Right renal cortex interstitium (tissue), 3 donors: Measurements from ENCODE around the gene BRPF1. TPM values are rescaled to one million over a fixed set of nuclear protein-coding genes. Genes with fewer than 3 reads are reported as not detected.
A peak's percentile ranks its signal among the peaks of the same experiment; 100 is the strongest.

Experiments used
- DNase-seq, 3 donors: peaks; one replicate each; pipeline ENCODE4 v3.0.0-alpha.2; 2013; ENCODE audit warnings: low read depth in 3 of 3, low spot score in 2 of 3
- polyA plus RNA-seq, 3 donors: library from polyadenylated mRNA; unstranded; fragments of 120-200 nt; gene quantifications; one replicate each; pipeline ENCODE4 v1.2.1, GENCODE V29; 2013; ENCODE audit not compliant: insufficient read length in 3 of 3

BRPF1 gene
- polyA plus RNA-seq, 3 donors = 18.2 to 20.7 (median 19.1) TPM

DNA sequence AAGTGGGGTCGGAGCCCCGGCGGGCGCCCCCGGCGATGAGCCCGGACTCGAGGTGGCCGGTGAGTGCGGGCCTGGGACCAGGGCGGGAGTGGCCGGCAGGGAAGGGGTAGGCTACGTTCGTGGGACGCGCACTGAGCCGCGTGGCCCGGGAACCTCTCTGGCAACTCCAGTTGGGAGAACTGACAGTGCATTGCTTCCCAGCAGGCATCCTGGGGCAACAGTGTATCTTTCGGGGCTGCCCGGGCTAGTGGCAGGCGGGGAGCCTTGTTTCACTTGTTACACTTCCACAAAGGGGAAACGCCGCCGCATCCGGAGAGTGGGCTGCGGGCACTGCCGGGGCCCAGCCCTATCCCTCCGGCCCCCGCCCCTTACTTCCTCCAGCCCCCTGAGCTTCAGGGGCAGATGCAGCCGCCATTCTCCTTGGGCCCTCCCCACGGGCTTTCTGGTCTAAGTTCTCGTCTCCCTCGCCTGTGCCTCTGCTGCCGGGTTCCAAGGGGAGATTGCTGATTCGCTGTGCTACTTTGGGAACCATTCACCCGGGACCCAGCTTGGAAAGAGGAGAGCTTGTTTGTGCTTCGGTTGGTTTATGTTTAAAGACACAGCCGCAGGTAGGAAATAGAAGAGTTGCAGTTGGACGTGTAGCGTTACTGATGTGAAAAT is 675 bp downstream of the BRPF1 start:
- no peak for DNase-seq

GRCh38 chr3:9732740-9733115 is 1.2 kb downstream of the BRPF1 start:
- DNase-seq = no peak

- DNase-seq = no peak
Observed at GRCh38 chr3:9736831-9737230, 5.3 kb downstream of the BRPF1 start.

DNA sequence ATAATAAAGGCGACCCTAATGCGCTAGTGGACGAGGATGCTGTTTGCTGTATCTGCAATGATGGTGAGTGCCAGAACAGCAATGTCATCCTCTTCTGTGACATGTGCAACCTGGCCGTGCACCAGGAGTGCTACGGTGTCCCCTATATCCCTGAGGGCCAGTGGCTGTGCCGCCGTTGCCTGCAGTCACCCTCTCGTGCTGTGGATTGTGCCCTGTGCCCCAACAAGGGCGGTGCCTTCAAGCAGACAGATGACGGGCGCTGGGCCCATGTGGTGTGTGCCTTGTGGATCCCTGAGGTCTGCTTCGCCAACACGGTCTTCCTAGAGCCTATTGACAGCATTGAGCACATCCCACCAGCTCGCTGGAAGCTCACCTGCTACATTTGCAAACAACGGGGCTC is 7.6 kb downstream of the BRPF1 start:
- DNase-seq = no peak

DNA sequence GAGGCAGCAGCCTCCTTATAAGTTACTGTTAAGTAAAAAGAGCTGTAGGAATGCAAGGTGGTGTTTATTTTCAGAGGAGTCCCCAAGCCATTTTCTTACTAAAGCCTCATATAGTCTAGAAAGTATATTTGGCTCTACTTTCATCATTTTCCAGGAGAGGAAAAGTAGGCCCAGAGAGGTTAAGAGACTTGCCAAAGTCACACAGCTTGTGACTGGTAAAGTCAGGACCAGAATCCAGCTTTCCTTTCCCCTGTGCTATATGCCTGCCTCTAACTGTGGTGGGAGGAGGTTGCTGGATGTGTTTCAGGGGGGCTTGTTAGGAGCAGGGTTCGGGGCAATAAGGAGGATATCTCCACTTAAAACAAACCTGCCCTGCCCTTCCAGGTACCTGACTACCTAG is 11.0 kb downstream of the BRPF1 start:
- DNase-seq = no peak

DNA sequence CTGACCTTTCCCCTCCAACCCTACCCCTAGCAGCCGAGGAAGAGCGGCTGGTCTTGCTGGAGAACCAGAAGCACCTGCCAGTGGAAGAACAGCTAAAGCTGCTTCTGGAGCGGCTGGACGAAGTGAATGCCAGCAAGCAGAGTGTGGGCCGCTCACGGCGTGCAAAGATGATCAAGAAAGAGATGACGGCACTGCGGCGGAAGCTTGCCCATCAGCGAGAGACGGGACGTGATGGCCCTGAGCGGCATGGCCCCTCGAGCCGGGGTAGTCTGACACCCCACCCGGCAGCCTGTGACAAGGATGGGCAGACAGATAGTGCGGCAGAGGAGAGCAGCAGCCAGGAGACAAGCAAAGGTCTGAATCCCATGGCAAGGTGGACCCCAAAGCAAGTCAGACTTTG is 12.0 kb downstream of the BRPF1 start:
- no peak for DNase-seq

DNA sequence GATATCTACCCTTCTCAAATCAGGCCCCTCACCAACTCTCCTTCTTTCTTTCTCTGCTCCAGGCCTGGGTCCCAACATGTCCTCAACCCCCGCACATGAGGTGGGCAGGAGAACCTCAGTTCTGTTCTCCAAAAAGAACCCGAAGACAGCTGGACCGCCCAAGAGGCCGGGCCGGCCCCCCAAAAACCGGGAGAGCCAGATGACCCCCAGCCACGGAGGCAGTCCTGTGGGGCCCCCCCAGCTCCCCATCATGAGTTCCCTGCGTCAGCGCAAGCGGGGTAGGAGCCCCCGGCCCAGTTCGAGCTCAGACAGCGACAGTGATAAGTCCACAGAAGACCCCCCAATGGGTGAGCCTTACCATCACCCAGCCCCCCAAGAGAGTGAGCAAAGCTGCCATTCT is 12.6 kb downstream of the BRPF1 start:
- no peak for DNase-seq

DNA sequence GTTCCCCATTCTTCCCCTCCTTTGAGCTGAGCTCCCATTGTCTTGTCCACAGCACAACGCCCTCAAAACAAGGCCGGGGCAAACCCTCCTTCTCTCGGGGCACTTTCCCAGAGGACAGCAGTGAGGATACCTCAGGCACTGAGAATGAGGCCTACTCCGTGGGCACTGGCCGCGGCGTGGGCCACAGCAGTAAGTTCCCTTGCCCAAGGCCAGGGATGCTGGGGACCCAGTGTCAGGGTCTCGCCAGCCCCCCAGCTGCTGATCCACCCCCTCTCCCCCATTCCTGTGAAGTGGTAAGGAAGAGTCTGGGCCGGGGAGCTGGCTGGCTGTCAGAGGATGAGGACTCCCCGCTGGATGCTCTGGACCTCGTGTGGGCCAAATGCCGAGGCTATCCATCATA is 14.0 kb downstream of the BRPF1 start:
- DNase-seq = no peak

DNA sequence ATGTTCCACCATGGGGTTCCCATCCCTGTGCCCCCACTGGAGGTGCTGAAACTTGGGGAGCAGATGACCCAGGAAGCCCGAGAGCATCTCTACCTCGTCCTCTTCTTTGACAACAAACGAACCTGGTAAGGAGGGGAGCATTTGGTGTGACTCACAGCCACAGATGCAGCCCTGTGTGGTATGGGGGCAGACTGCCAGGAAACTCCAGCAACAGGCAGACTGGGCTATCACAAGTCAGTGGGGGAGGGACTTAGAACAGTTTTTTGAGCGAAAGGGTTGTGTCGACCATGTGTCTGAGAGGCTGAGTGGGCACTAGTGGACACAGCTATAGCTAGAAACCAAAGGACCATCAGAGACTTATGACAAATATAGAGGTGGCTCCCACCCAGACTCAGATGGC is 14.8 kb downstream of the BRPF1 start:
- no peak for DNase-seq

DNA sequence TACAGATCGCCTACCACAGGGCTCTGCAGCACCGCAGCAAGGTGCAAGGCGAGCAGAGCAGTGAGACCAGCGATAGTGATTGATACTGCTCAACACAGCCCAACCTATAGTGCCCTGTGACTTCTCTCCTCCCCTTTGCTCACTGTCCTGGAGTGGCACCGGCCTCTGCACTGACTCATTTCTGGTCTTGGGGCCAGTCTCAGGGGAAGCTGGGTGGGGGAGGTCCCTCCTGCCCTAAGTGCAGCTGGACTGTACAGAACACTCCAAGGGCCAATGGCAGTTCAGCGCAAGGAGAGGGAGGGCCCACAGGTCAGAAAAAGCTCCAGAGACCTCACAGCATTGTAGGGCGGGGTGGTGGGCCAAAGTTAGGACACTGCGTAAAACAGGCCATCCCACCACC is 15.7 kb downstream of the BRPF1 start:
- no peak for DNase-seq

DNA sequence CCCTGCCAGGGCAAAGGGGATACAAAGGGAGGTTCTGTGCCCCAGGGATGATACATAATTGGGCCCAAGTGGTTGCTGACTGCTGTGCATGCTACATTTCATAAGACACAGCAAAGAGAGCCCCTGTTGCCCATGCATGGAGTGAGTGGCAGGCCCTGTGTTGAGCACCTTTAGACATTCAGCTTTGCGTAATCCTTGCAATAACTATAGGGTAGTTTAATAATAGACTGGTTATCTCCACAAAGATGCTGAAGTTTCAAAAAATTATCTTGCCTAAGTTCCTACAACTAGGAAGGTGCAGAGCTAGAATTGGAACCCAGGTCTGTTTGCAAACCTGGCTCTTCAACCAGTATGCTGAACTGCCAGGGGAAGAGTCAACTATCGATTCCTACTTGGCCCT is 16.5 kb downstream of the BRPF1 start:
- no peak for DNase-seq

GRCh38 chr3:9749296-9749644 is 17.7 kb downstream of the BRPF1 start:
- no peak for DNase-seq

GRCh38 chr3:9749645-9750555 is 18.4 kb downstream of the BRPF1 start, which contains the start of gene OGG1:
Gene OGG1, plus strand, starts transcription at chr3:9749952. Its CDS starts 335 bp downstream, at chr3:9750287.
- peak; percentile 90 to 97 (median 94) for DNase-seq

DNA sequence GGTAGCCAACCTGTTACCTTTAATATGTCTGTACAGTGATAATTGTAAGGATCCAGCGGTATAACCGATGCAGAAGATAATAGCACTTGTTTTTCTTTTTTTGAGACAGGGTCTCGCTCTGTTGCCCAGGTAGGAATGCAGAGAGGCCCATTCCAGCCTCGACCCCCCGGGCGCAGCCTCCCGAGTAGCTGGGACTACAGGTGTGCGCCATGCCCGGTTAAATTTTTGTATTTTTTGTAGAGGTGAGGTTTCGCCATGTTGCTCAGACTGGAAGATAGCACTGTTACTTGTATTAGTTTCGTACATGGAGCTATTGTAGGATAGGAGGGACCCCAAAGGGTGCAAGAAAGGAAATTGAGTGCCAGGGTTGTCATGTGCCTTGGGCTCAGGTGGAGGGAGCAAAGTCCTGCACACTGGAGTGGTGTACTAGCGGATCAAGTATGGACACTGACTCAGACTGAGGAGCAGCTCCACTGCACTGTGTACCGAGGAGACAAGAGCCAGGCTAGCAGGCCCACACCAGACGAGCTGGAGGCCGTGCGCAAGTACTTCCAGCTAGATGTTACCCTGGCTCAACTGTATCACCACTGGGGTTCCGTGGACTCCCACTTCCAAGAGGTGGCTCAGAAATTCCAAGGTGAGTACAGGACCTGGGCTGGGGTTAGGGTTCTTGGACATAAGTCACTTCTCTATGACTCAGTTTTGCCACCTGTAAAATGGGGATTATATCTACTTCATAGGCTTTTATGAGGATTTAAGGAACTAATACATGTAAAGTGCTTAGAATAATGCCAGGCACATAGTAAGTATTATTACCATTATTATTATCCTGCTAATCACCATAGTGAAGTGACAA is 19.2 kb downstream of the BRPF1 start:
- no peak for DNase-seq

DNA sequence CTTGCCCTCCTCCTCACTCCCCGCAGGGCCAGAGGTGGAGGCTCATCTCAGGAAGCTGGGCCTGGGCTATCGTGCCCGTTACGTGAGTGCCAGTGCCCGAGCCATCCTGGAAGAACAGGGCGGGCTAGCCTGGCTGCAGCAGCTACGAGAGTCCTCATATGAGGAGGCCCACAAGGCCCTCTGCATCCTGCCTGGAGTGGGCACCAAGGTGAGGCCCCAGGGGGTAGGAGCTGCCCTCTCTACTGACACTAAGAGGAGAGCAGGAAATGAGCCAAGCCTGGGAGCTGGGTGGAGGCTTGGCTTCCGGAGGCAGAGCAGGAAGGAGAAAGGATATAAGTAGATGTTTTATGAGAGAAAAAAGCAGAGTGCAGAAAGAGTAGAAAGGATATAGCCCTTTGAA is 23.1 kb downstream of the BRPF1 start:
- DNase-seq = no peak

GRCh38 chr3:9757427-9757826 is 25.9 kb downstream of the BRPF1 start:
- no peak for DNase-seq

GRCh38 chr3:9760779-9761505 is 29.4 kb downstream of the BRPF1 start:
- DNase-seq = no peak

DNA sequence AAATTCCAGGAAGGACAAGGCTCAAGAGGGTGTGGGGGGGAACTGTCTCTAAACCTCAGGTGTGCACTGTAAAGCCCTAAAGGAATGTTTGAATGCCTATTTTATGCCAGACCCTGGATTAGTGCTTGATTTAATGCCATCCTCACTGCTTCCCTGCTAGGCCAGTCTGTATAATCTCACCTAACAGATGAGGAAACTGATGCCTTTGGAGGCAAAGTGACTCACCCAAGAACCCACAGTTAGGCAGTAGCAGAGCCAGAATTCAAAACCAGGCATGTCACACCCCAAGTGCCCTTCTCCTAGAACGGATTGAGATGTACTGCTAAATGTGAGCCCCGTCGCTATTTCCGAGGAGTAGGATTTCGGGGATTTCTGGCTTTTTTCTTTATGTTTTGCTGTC is 30.4 kb downstream of the BRPF1 start:
- no peak for DNase-seq

GRCh38 chr3:9762871-9763270 is 31.3 kb downstream of the BRPF1 start:
- DNase-seq = no peak

- no peak for DNase-seq
Observed at GRCh38 chr3:9765865-9766264, 34.3 kb downstream of the BRPF1 start.

GRCh38 chr3:9767418-9767817 is 35.9 kb downstream of the BRPF1 start:
- no peak for DNase-seq
